Kidney (tissue), 14 donors: ENCODE data around the gene ACRV1. TPM values are rescaled to one million over a fixed set of nuclear protein-coding genes. Genes with fewer than 3 reads are reported as not detected.
A peak's percentile ranks its signal among the peaks of the same experiment; 100 is the strongest.

Source experiments
- DNase-seq, 5 donors: peaks; one replicate each; pipeline ENCODE4 v3.0.0-alpha.2; 2013 to 2020
- FAIRE-seq: peaks from 2 replicates; lab custom pipeline; 2012; peaks lifted over from hg19 to GRCh38; lab: Jason Lieb, UNC
- H3K27ac ChIP-seq, 2 donors: one replicate each; pipeline ENCODE4 v1.7.0; 2013; ENCODE audit warnings: low read depth in 2 of 2, low read length in 2 of 2, inconsistent platforms in 1 of 2
- H3K27me3 ChIP-seq: one replicate; pipeline ENCODE4 v1.7.1; 2013; ENCODE audit warnings: low read length, inconsistent platforms; ENCODE audit not compliant: control insufficient read depth, insufficient read depth
- H3K36me3 ChIP-seq, 3 donors: one replicate each; pipeline versions ENCODE4 v1.7.0 to v1.7.1; 2013; ENCODE audit warnings: low read length in 3 of 3, control low read depth in 1 of 3, inconsistent platforms in 1 of 3; ENCODE audit not compliant: insufficient read depth in 3 of 3, control insufficient read depth in 2 of 3
- H3K4me1 ChIP-seq, 3 donors: one replicate each; pipeline versions ENCODE4 v1.7.0 to v1.7.1; 2013; ENCODE audit warnings: low read length in 3 of 3, inconsistent platforms in 1 of 3, low read depth in 1 of 3; ENCODE audit not compliant: control insufficient read depth in 2 of 3, insufficient read depth in 2 of 3
- H3K4me3 ChIP-seq, 3 donors: one replicate each; pipeline versions ENCODE4 v1.7.0 to v1.8.1; 2013; ENCODE audit warnings: low read length in 3 of 3, control low read depth in 1 of 3, inconsistent platforms in 1 of 3
- H3K9ac ChIP-seq, 3 donors: one replicate each; pipeline versions ENCODE4 v1.7.0 to v1.7.1; 2013; ENCODE audit warnings: low read length in 3 of 3, control low read depth in 1 of 3, inconsistent platforms in 1 of 3
- H3K9me3 ChIP-seq, 3 donors: one replicate each; pipeline versions ENCODE4 v1.7.0 to v1.7.1; 2013; ENCODE audit warnings: low read length in 3 of 3, control low read depth in 1 of 3, inconsistent platforms in 1 of 3; ENCODE audit not compliant: control insufficient read depth in 2 of 3, insufficient read depth in 1 of 3
- CTCF ChIP-seq: IDR thresholded peaks from 3 replicates; pipeline ENCODE4 v1.5.1; 2012; ENCODE audit warnings: mild to moderate bottlenecking, moderate library complexity, borderline replicate concordance; ENCODE audit not compliant: insufficient read depth; ENCODE audit errors: extremely low read depth
- intact Hi-C: fragments of 100-400 bp; cut with DNase I; formaldehyde crosslinking; loops from one replicate; pipeline ENCODE4 v1.11.1; 2022
- polyA plus RNA-seq: library from polyadenylated mRNA; stranded (reverse); fragments of 350-450 nt; fragmentation: Illumina TruSeq; extraction: RNeasy Lipid Tissue Mini Kit (QIAGEN cat#74804); gene quantifications from one replicate; pipeline ENCODE4 v1.2.3, GENCODE V29; 2014; ENCODE audit warnings: low read depth, low replicate concordance; ENCODE audit not compliant: insufficient read depth
- total RNA-seq: library from RNA; stranded (reverse); fragmentation: NEBNext Ultra II Directional; extraction: Animal tissue kit (Norgen Biotek cat#: 25700); gene quantifications from one replicate; pipeline ENCODE4 v1.2.1, GENCODE V29; 2021
- donor health status: control.
- donor health status: control.
- donor health status: control.
- donor health status: control.
- donor health status: control.
- donor health status: DM: yes; HTN: yes; CAD: no.
- donor health status: Normal renal cell carcinoma (clear cell type).

Gene ACRV1
- total and polyA plus RNA-seq, 2 donors from 2014 or later: not detected

GRCh38 chr11:125649465-125650166 is 31.0 kb downstream of the ACRV1 start:
- H3K9ac ChIP-seq: no peak overlapping the region
- no peak for TF ChIP-seq CTCF
- H3K27me3 ChIP-seq: no peaks in the 10 kb centered on the region
- no peak for FAIRE-seq
- DNase-seq: no peak
- no peak overlapping the region for H3K4me3 ChIP-seq
- H3K27ac ChIP-seq: no peak overlapping the region
- no peaks in the 10 kb centered on the region for H3K36me3 ChIP-seq
- intact Hi-C loops: no loop called here
- H3K4me1 ChIP-seq: no peaks in the 10 kb centered on the region
- H3K9me3 ChIP-seq: no peaks in the 10 kb centered on the region

- TF ChIP-seq CTCF: no peak
- intact Hi-C loops: no loop called here
- Histone ChIP-seq H3K36me3 (no peaks in the 10 kb centered on the region), H3K4me3 (no peak overlapping the region), H3K27ac (no peak overlapping the region), H3K9me3 (no peaks in the 10 kb centered on the region), H3K4me1 (no peaks in the 10 kb centered on the region), H3K9ac (no peak overlapping the region), H3K27me3 (no peaks in the 10 kb centered on the region)
- FAIRE-seq: no peak
- no peak for DNase-seq
Measured at GRCh38 chr11:125645871-125646270, 34.8 kb downstream of the ACRV1 start.

- H3K36me3 ChIP-seq: peaks cover 0 to 6% (median 0%) of the 10 kb centered on the region in 3 donors
- no peak for TF ChIP-seq CTCF
- DNase-seq (peak in 1 of 5 donors; percentile 37), FAIRE-seq (no peak)
- H3K27me3 ChIP-seq: no peaks in the 10 kb centered on the region
- peak overlapping the region in 2 of 3 donors; percentile 37 to 45 for H3K4me3 ChIP-seq
- intact Hi-C loops: no loop called here
- no peaks in the 10 kb centered on the region for H3K9me3 ChIP-seq
- H3K9ac ChIP-seq: no peak overlapping the region
- no peaks in the 10 kb centered on the region for H3K4me1 ChIP-seq
- peak overlapping the region in 1 of 2 donors; percentile 13 for H3K27ac ChIP-seq
Measured at GRCh38 chr11:125638315-125638714, 42.3 kb downstream of the ACRV1 start.
